Measurements from ENCODE around the gene ENDOD1.

Gene ENDOD1

DNA sequence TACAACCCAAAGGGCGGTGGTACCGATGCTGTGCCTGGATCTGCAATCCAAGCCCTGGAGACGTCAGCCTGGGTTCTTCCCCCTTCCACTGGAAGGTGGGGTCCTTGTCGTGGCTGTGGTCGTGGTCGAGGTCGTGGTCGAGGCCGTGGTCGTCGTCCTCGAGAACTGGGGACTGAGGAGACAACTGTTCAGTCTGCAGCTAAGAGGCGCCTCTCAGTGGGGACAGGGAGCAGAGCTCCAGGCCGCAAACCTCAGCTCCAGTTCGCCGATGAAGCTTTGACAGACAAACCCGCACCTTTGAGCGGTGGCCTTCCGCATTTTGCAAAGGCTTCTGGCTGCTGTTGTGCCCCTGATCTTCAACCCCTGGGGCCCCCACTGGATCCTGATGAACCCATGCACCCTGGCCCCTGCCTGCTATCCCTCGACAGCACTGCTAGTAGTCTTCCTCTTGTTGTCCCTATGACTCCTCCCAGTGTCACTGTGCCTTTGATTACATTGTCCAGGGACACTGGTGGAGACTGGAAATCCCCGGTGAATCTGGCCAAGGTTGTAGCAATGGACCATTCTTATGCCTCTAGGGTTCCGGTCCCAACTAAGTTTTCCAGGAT, 38.9 kb upstream of the ENDOD1 start:
- Histone ChIP-seq H3K4me1 (ENCODE audit: insufficient read depth, poor library complexity, severe bottlenecking) (no peaks in the 10 kb centered on the region), H3K4me3 (ENCODE audit: severe bottlenecking) (no peak overlapping the region), H3K27ac (ENCODE audit: poor library complexity, severe bottlenecking) (no peak overlapping the region), H3K36me3 (ENCODE audit: low read depth) (no peaks in the 10 kb centered on the region), H3K9me3 (ENCODE audit: severe bottlenecking) (no peaks in the 10 kb centered on the region), H3K27me3 (ENCODE audit: insufficient read depth, poor library complexity, severe bottlenecking) (peaks cover 2% of the 10 kb centered on the region)
- ATAC-seq (ENCODE audit: low read depth) (no peak), DNase-seq (ENCODE audit: low spot score) (no peak)
- TF ChIP-seq, protein P1, sequence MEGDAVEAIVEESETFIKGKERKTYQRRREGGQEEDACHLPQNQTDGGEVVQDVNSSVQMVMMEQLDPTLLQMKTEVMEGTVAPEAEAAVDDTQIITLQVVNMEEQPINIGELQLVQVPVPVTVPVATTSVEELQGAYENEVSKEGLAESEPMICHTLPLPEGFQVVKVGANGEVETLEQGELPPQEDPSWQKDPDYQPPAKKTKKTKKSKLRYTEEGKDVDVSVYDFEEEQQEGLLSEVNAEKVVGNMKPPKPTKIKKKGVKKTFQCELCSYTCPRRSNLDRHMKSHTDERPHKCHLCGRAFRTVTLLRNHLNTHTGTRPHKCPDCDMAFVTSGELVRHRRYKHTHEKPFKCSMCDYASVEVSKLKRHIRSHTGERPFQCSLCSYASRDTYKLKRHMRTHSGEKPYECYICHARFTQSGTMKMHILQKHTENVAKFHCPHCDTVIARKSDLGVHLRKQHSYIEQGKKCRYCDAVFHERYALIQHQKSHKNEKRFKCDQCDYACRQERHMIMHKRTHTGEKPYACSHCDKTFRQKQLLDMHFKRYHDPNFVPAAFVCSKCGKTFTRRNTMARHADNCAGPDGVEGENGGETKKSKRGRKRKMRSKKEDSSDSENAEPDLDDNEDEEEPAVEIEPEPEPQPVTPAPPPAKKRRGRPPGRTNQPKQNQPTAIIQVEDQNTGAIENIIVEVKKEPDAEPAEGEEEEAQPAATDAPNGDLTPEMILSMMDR (IDR thresholded peaks at IDR 0.05; ENCODE audit: poor library complexity, severe bottlenecking), result no peak

DNA sequence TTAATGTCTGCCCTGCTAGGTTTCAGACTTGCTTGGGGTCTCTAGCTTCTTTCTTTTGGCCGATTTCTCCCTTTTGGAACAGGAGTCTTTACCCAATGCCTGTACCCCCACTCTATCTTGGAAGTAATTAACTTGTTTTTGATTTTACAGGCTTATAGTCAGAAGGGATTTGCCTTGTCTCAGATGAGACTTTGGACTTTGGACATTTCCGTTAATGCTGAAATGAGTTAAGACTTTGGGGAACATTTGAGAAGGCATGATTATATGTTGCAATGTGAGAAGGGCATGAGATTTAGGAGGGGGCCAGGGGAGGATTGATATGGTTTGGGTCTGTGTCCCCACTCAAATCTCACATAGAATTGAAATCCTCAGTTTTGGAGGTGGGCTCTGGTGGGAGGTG, 35.3 kb upstream of the ENDOD1 start:
- DNase-seq (ENCODE audit: low spot score), result no peak
- Histone ChIP-seq H3K4me1 (ENCODE audit: insufficient read depth, poor library complexity, severe bottlenecking) (no peaks in the 10 kb centered on the region), H3K4me3 (ENCODE audit: severe bottlenecking) (no peak overlapping the region), H3K27me3 (ENCODE audit: insufficient read depth, poor library complexity, severe bottlenecking) (no peaks in the 10 kb centered on the region), H3K36me3 (ENCODE audit: low read depth) (no peaks in the 10 kb centered on the region), H3K27ac (ENCODE audit: poor library complexity, severe bottlenecking) (no peak overlapping the region), H3K9me3 (ENCODE audit: severe bottlenecking) (no peaks in the 10 kb centered on the region)
- ATAC-seq (ENCODE audit: low read depth), result no peak
- TF ChIP-seq, protein P1 (IDR thresholded peaks at IDR 0.05; ENCODE audit: poor library complexity, severe bottlenecking), result no peak

DNA sequence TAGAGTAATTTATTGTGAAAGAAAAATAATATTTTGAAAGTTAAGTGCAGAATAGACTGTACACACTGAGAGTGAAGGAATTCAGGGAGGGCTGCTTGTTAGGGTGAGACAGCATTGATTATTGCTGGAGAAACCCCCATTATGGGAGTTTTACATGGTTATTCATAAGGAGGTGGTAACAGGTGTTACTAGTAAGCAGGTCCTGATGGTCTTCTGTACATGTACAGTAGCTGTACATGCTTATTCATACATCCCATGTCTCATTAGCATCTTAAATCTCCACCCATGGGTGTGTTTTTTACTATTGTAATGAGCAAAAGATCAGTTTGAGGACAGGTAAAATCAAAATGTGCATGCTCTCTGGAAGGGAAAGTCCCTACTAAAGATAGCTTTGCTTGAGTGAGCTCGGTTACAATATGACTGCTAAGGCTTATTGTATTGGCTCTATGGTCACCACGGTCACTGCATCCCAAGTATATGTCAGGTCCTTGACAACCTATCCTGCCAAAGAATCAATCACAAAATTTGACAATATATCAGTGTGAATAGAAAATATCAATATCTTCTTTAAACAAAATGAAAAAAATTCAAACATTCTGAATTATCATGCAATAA, 34.3 kb upstream of the ENDOD1 start:
- ATAC-seq (ENCODE audit: low read depth), result no peak
- no peaks in the 10 kb centered on the region for H3K36me3 ChIP-seq (ENCODE audit: low read depth)

DNA sequence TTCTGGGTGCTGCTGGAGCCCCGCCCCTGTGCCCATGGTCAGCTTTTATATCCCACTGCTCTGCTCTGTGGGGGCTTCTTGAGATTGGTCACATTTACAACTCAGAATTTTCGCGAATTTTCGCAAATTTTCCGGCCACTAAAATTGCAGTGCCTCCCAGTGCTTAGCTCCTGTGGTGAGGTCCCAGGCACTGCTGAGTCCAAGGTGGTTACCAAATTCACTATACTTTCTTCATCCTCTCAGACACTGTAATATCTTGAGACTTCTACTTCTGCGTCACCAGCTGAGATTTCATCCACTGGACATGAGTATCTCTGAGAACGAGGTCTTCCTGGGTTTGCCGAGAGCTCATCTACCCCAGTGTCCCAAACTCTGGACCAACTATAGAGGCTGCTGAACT, 31.7 kb upstream of the ENDOD1 start:
- no peak for ATAC-seq (ENCODE audit: low read depth)

More for the DNA sequence above, 34.3 kb upstream of the ENDOD1 start:
- H3K27ac ChIP-seq (ENCODE audit: poor library complexity, severe bottlenecking), result no peak overlapping the region
- no peak overlapping the region for H3K4me3 ChIP-seq (ENCODE audit: severe bottlenecking)
- H3K4me1 ChIP-seq (ENCODE audit: insufficient read depth, poor library complexity, severe bottlenecking), result no peaks in the 10 kb centered on the region
- TF ChIP-seq, protein P1 (IDR thresholded peaks at IDR 0.05; ENCODE audit: poor library complexity, severe bottlenecking), result no peak
- H3K27me3 ChIP-seq (ENCODE audit: insufficient read depth, poor library complexity, severe bottlenecking), result no peaks in the 10 kb centered on the region
- H3K9me3 ChIP-seq (ENCODE audit: severe bottlenecking), result no peaks in the 10 kb centered on the region
- no peak for DNase-seq (ENCODE audit: low spot score)

More for the DNA sequence above, 31.7 kb upstream of the ENDOD1 start:
- Histone ChIP-seq H3K27ac (ENCODE audit: poor library complexity, severe bottlenecking) (no peak overlapping the region), H3K36me3 (ENCODE audit: low read depth) (no peaks in the 10 kb centered on the region), H3K9me3 (ENCODE audit: severe bottlenecking) (no peaks in the 10 kb centered on the region), H3K27me3 (ENCODE audit: insufficient read depth, poor library complexity, severe bottlenecking) (no peaks in the 10 kb centered on the region), H3K4me3 (ENCODE audit: severe bottlenecking) (no peak overlapping the region), H3K4me1 (ENCODE audit: insufficient read depth, poor library complexity, severe bottlenecking) (no peaks in the 10 kb centered on the region)
- DNase-seq (ENCODE audit: low spot score), result no peak
- TF ChIP-seq, protein P1 (IDR thresholded peaks at IDR 0.05; ENCODE audit: poor library complexity, severe bottlenecking), result no peak
